Cardiac septum (tissue), 1 donor: Measurements from ENCODE around the gene METTL4. TPM values are rescaled to one million over a fixed set of nuclear protein-coding genes. Genes with fewer than 3 reads are reported as not detected.
"Not testable (repeated sequence)": the region's sequence is repeated elsewhere in the genome, so short reads cannot be mapped to it uniquely, and the experiment has no call there.

Experiments
- DNase-seq: peaks from one replicate; pipeline ENCODE4 v3.0.0-alpha.2; 2020; ENCODE audit warnings: low spot score
- intact Hi-C: fragments of 100-400 bp; cut with DNase I; formaldehyde crosslinking; loops from one replicate; pipeline ENCODE4 v1.14.0; 2022
- total RNA-seq: library from RNA; stranded (reverse); fragmentation: NEBNext Ultra II Directional; extraction: Animal tissue kit (Norgen Biotek cat#: 25700); gene quantifications from one replicate; pipeline ENCODE4 v1.2.1, GENCODE V29; 2021
- donor health status: DM: no; HTN: no; CAD: no.

METTL4 gene
- total RNA-seq, 1 donor from 2014 or later, result 7.0 TPM

- DNase-seq, result no peak
- intact Hi-C loops, result no loop called here
Observed at GRCh38 chr18:2568605-2569004, 2.7 kb downstream of the METTL4 start.

- DNase-seq, result no peak
- intact Hi-C loops, result no loop called here
Observed at GRCh38 chr18:2568129-2568528, 3.2 kb downstream of the METTL4 start.

- intact Hi-C loops, result no loop called here
- no peak for DNase-seq
Observed at GRCh38 chr18:2564373-2564772, 6.9 kb downstream of the METTL4 start.

- DNase-seq, result no peak
- intact Hi-C loops, result no loop called here
Observed at GRCh38 chr18:2559249-2559648, 12.1 kb downstream of the METTL4 start.

- intact Hi-C loops, result no loop called here
- DNase-seq, result no peak
Observed at GRCh38 chr18:2557536-2557935, 13.8 kb downstream of the METTL4 start.

- intact Hi-C loops, result no loop called here
- no peak for DNase-seq
Observed at GRCh38 chr18:2555895-2556294, 15.4 kb downstream of the METTL4 start.

GRCh38 chr18:2554696-2555095, 16.6 kb downstream of the METTL4 start:
- intact Hi-C loops, result no loop called here
- DNase-seq, result no peak

GRCh38 chr18:2551425-2551824, 19.9 kb downstream of the METTL4 start:
- intact Hi-C loops, result no loop called here
- no peak for DNase-seq

- intact Hi-C loops, result loop anchor here (10.0 kb wide), 1 partner anchor 1685 kb away; no protein-coding TSS in a partner anchor
- no peak for DNase-seq
Observed at GRCh38 chr18:2549462-2549861, 21.8 kb downstream of the METTL4 start.

- intact Hi-C loops, result loop anchor here (10.0 kb wide), 1 partner anchor 1683 kb away; no protein-coding TSS in a partner anchor
- DNase-seq, result no peak
Observed at GRCh38 chr18:2547477-2548087, 23.7 kb downstream of the METTL4 start.

- intact Hi-C loops, result loop anchor here (10.0 kb wide), 1 partner anchor 1680 kb away; no protein-coding TSS in a partner anchor
- no peak for DNase-seq
Observed at GRCh38 chr18:2545155-2545554, 26.1 kb downstream of the METTL4 start.

GRCh38 chr18:2541925-2542563, 29.3 kb downstream of the METTL4 start:
- DNase-seq, result not testable (repeated sequence)
- intact Hi-C loops, result loop anchor here (5.0 to 10.0 kb wide), 3 partner anchors 205 to 1677 kb away; no protein-coding TSS in a partner anchor

- DNase-seq, result no peak
- intact Hi-C loops, result loop anchor here (5.0 to 10.0 kb wide), 3 partner anchors 203 to 1676 kb away; no protein-coding TSS in a partner anchor
Observed at GRCh38 chr18:2540575-2540974, 30.7 kb downstream of the METTL4 start.

- intact Hi-C loops, result no loop called here
- DNase-seq, result no peak
Observed at GRCh38 chr18:2538844-2539243, 32.5 kb downstream of the METTL4 start.

- intact Hi-C loops, result no loop called here
- no peak for DNase-seq
Observed at GRCh38 chr18:2538236-2538635, 33.1 kb downstream of the METTL4 start.

GRCh38 chr18:2537296-2537695, 34.0 kb downstream of the METTL4 start:
- intact Hi-C loops, result no loop called here

GRCh38 chr18:2536493-2536892, 34.8 kb downstream of the METTL4 start:
- no peak for DNase-seq
- intact Hi-C loops, result no loop called here

More at GRCh38 chr18:2537296-2537695, 34.0 kb downstream of the METTL4 start:
- DNase-seq, result no peak

- DNase-seq, result no peak
- intact Hi-C loops, result no loop called here
Observed at GRCh38 chr18:2536063-2536462, 35.2 kb downstream of the METTL4 start.

- intact Hi-C loops, result no loop called here
- DNase-seq, result no peak
Observed at GRCh38 chr18:2535419-2535910, 35.8 kb downstream of the METTL4 start.

GRCh38 chr18:2534906-2535305, 36.4 kb downstream of the METTL4 start:
- DNase-seq, result no peak
- intact Hi-C loops, result no loop called here

- no peak for DNase-seq
- intact Hi-C loops, result no loop called here
Observed at GRCh38 chr18:2532797-2533196, 38.5 kb downstream of the METTL4 start.
